Mesothelial cell of epicardium (in vitro differentiated cells): ENCODE results near the gene BGN. TPM values are rescaled to one million over a fixed set of nuclear protein-coding genes. Genes with fewer than 3 reads are reported as not detected.

ENCODE experiments used
- DNase-seq, 2 experiments: peaks; one replicate each; pipeline ENCODE4 v3.0.0; 2021; ENCODE audit warnings: low spot score in 2 of 2; ENCODE audit not compliant: unreplicated experiment in 2 of 2
- H3K27ac Mint-ChIP-seq: 2 replicates; pipeline ENCODE4 v1.8.0; 2021; ENCODE audit warnings: mixed read lengths
- H3K27me3 Mint-ChIP-seq: 2 replicates; pipeline ENCODE4 v1.8.0; 2021; ENCODE audit warnings: low read depth, mixed read lengths
- H3K36me3 Mint-ChIP-seq: 2 replicates; pipeline ENCODE4 v1.8.0; 2021; ENCODE audit warnings: mixed read lengths
- H3K4me1 Mint-ChIP-seq: 2 replicates; pipeline ENCODE4 v1.8.0; 2021; ENCODE audit warnings: mixed read lengths
- H3K4me3 Mint-ChIP-seq: 2 replicates; pipeline ENCODE4 v1.8.0; 2021; ENCODE audit warnings: mild to moderate bottlenecking, moderate library complexity, mixed read lengths
- H3K9me3 Mint-ChIP-seq: 2 replicates; pipeline ENCODE4 v1.8.0; 2021; ENCODE audit warnings: mixed read lengths
- CTCF ChIP-seq: fragments of 200-600 bp; sonication (generic); IDR thresholded peaks from one replicate; pipeline ENCODE4 v1.5.0; 2021; ENCODE audit warnings: antibody characterized with exemption; ENCODE audit not compliant: unreplicated experiment
- total RNA-seq: library from RNA; stranded (reverse); gene quantifications from 3 replicates; pipeline ENCODE4 v1.2.1, GENCODE V29; 2021

The BGN gene
- total RNA-seq, 1 donor from 2014 or later: 121 TPM

GRCh38 chrX:153447581-153447960 is 47.2 kb upstream of the BGN start:
- Mint-ChIP-seq H3K4me3 (no peak overlapping the region), H3K27me3 (no peaks in the 10 kb centered on the region), H3K4me1 (no peaks in the 10 kb centered on the region), H3K9me3 (no peaks in the 10 kb centered on the region), H3K36me3 (peaks cover 4% of the 10 kb centered on the region), H3K27ac (no peak overlapping the region)
- no peak for DNase-seq
- TF ChIP-seq CTCF: no peak

- peaks cover 4% of the 10 kb centered on the region for H3K36me3 Mint-ChIP-seq
- H3K27me3 Mint-ChIP-seq: no peaks in the 10 kb centered on the region
- no peak for DNase-seq
- H3K27ac Mint-ChIP-seq: no peak overlapping the region
- H3K9me3 Mint-ChIP-seq: no peaks in the 10 kb centered on the region
- no peak overlapping the region for H3K4me3 Mint-ChIP-seq
- H3K4me1 Mint-ChIP-seq: no peaks in the 10 kb centered on the region
- TF ChIP-seq CTCF: no peak
Measured at GRCh38 chrX:153448556-153449367, 46.0 kb upstream of the BGN start.

GRCh38 chrX:153449368-153450113 is 45.2 kb upstream of the BGN start:
- Mint-ChIP-seq H3K9me3 (no peaks in the 10 kb centered on the region), H3K36me3 (peaks cover 4% of the 10 kb centered on the region)
- no peak for DNase-seq

GRCh38 chrX:153450114-153450948 is 44.4 kb upstream of the BGN start:
- Mint-ChIP-seq H3K36me3 (peaks cover 6% of the 10 kb centered on the region), H3K4me3 (no peak overlapping the region), H3K27me3 (no peaks in the 10 kb centered on the region), H3K4me1 (no peaks in the 10 kb centered on the region), H3K27ac (no peak overlapping the region), H3K9me3 (no peaks in the 10 kb centered on the region)
- no peak for TF ChIP-seq CTCF
- no peak for DNase-seq

More at GRCh38 chrX:153449368-153450113, 45.2 kb upstream of the BGN start:
- no peak for TF ChIP-seq CTCF
- Mint-ChIP-seq H3K4me3 (no peak overlapping the region), H3K27me3 (no peaks in the 10 kb centered on the region), H3K27ac (no peak overlapping the region), H3K4me1 (no peaks in the 10 kb centered on the region)

- H3K36me3 Mint-ChIP-seq: peaks cover 6% of the 10 kb centered on the region
- no peaks in the 10 kb centered on the region for H3K9me3 Mint-ChIP-seq
- no peak overlapping the region for H3K4me3 Mint-ChIP-seq
- no peak overlapping the region for H3K27ac Mint-ChIP-seq
- DNase-seq: no peak
- no peaks in the 10 kb centered on the region for H3K4me1 Mint-ChIP-seq
- no peaks in the 10 kb centered on the region for H3K27me3 Mint-ChIP-seq
- no peak for TF ChIP-seq CTCF
Measured at GRCh38 chrX:153450949-153451277, 43.9 kb upstream of the BGN start.
